GM18508 (cell line): Measurements from ENCODE around the gene OR52I2.

Source experiments
- ATAC-seq: cut with Tn5 transposase; IDR thresholded peaks from one replicate; pipeline ENCODE4 v1.9.1; 2021; ENCODE audit warnings: moderate number of reproducible peaks; ENCODE audit not compliant: insufficient read depth, unreplicated experiment

OR52I2 gene

GRCh38 chr11:4581443-4581842, at the start of gene OR52I2:
TSS of gene OR52I2 (plus strand) at chr11:4581743.
- no peak for ATAC-seq

GRCh38 chr11:4539603-4540219, 41.8 kb upstream of the OR52I2 start:
- peak; percentile 61 for ATAC-seq

GRCh38 chr11:4541071-4541470, 40.5 kb upstream of the OR52I2 start:
- ATAC-seq: no peak

GRCh38 chr11:4543561-4543960, 38.0 kb upstream of the OR52I2 start:
- no peak for ATAC-seq

- no peak for ATAC-seq
These were observed 36.7 kb upstream of the OR52I2 start, which contains the start of gene OR52M1 for GRCh38 chr11:4544891-4545290. TSS of gene OR52M1 (plus strand) at chr11:4545191. CDS start at chr11:4545191, 0 bp downstream.

GRCh38 chr11:4546878-4547277, 34.7 kb upstream of the OR52I2 start:
- no peak for ATAC-seq

GRCh38 chr11:4547416-4547815, 34.1 kb upstream of the OR52I2 start:
- no peak for ATAC-seq

GRCh38 chr11:4551346-4551979, 30.1 kb upstream of the OR52I2 start:
- ATAC-seq: no peak

GRCh38 chr11:4559527-4560440, 21.8 kb upstream of the OR52I2 start:
- no peak for ATAC-seq

GRCh38 chr11:4560467-4560866, 21.1 kb upstream of the OR52I2 start:
- no peak for ATAC-seq

GRCh38 chr11:4565371-4565770, 16.2 kb upstream of the OR52I2 start:
- no peak for ATAC-seq

GRCh38 chr11:4569075-4569474, 12.5 kb upstream of the OR52I2 start:
- ATAC-seq: no peak

- no peak for ATAC-seq
These were observed 4.7 kb upstream of the OR52I2 start for GRCh38 chr11:4576880-4577279.

- no peak for ATAC-seq
These were observed 3.8 kb upstream of the OR52I2 start for GRCh38 chr11:4577761-4578160.

GRCh38 chr11:4578624-4579023, 2.9 kb upstream of the OR52I2 start:
- ATAC-seq: no peak

- ATAC-seq: no peak
These were observed 1.4 kb upstream of the OR52I2 start for GRCh38 chr11:4580124-4580523.

- ATAC-seq: no peak
These were observed 7.5 kb downstream of the OR52I2 start for GRCh38 chr11:4589017-4589416.

GRCh38 chr11:4593739-4594138, 12.2 kb downstream of the OR52I2 start, which contains the start of gene OR52I1:
TSS of gene OR52I1 (plus strand) at chr11:4594039. CDS start at chr11:4594039, 0 bp downstream.
- no peak for ATAC-seq

GRCh38 chr11:4605057-4605456, 23.5 kb downstream of the OR52I2 start:
- ATAC-seq: no peak

GRCh38 chr11:4606231-4607015, 24.9 kb downstream of the OR52I2 start:
- ATAC-seq: no peak
